Right atrium auricular region (tissue), 2 donors: ENCODE results near the gene B4GALT5. TPM values are rescaled to one million over a fixed set of nuclear protein-coding genes. Genes with fewer than 3 reads are reported as not detected.
"Not testable (repeated sequence)": the region's sequence is repeated elsewhere in the genome, so short reads cannot be mapped to it uniquely, and the experiment has no call there.

Source experiments
- DNase-seq: peaks from one replicate; pipeline ENCODE4 v3.0.0-alpha.2; 2019; ENCODE audit warnings: low spot score
- H3K27ac ChIP-seq, 2 donors: fragments of 200-600 bp; sonication (generic); 1 replicate in 1 of 2; 2 replicates in 1 of 2; pipeline ENCODE4 v1.5.1; 2016 to 2019
- H3K27me3 ChIP-seq, 2 donors: fragments of 200-600 bp; sonication (generic); one replicate each; pipeline versions ENCODE4 v1.5.1 to v1.6.0; 2017 to 2019
- H3K36me3 ChIP-seq: fragments of 200-600 bp; sonication (generic); one replicate; pipeline ENCODE4 v1.5.1; 2016
- H3K4me1 ChIP-seq, 2 donors: fragments of 200-600 bp; sonication (generic); one replicate each; pipeline versions ENCODE4 v1.5.1 to v1.6.0; 2017 to 2019
- H3K4me3 ChIP-seq, 2 donors: fragments of 200-600 bp; sonication (generic); 1 replicate in 1 of 2; 2 replicates in 1 of 2; pipeline ENCODE4 v1.5.1; 2017 to 2019; ENCODE audit warnings: mild to moderate bottlenecking in 1 of 2, moderate library complexity in 1 of 2
- H3K9me3 ChIP-seq, 2 donors: fragments of 200-600 bp; sonication (generic); one replicate each; pipeline ENCODE4 v1.5.1; 2019
- total RNA-seq, 2 donors: library from RNA; depleted of rRNA; stranded (reverse); fragments of >200 nt; gene quantifications; one replicate each; pipeline ENCODE4 v1.1.0, GENCODE V29; 2016
- TF ChIP-seq, protein P1 (sequence below), 2 donors: fragments of 200-600 bp; sonication (generic); IDR thresholded peaks; one replicate each; pipeline ENCODE4 v1.5.1; 2019; ENCODE audit warnings: antibody characterized with exemption in 2 of 2

The B4GALT5 gene
- total RNA-seq, 2 donors from 2014 or later, result 17.7 to 24.4 TPM

- H3K27ac ChIP-seq, result no peak overlapping the region
- no peak overlapping the region for H3K4me3 ChIP-seq
- H3K9me3 ChIP-seq, result no peaks in the 10 kb centered on the region
- DNase-seq, result no peak
- H3K27me3 ChIP-seq, result no peaks in the 10 kb centered on the region
- TF ChIP-seq, protein P1, sequence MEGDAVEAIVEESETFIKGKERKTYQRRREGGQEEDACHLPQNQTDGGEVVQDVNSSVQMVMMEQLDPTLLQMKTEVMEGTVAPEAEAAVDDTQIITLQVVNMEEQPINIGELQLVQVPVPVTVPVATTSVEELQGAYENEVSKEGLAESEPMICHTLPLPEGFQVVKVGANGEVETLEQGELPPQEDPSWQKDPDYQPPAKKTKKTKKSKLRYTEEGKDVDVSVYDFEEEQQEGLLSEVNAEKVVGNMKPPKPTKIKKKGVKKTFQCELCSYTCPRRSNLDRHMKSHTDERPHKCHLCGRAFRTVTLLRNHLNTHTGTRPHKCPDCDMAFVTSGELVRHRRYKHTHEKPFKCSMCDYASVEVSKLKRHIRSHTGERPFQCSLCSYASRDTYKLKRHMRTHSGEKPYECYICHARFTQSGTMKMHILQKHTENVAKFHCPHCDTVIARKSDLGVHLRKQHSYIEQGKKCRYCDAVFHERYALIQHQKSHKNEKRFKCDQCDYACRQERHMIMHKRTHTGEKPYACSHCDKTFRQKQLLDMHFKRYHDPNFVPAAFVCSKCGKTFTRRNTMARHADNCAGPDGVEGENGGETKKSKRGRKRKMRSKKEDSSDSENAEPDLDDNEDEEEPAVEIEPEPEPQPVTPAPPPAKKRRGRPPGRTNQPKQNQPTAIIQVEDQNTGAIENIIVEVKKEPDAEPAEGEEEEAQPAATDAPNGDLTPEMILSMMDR (IDR thresholded peaks at IDR 0.05), result no peak
- H3K36me3 ChIP-seq, result no peaks in the 10 kb centered on the region
- H3K4me1 ChIP-seq, result peaks cover 0 to 12% of the 10 kb centered on the region in 2 donors
Observed at GRCh38 chr20:49727894-49728885, 14.5 kb upstream of the B4GALT5 start.

DNA sequence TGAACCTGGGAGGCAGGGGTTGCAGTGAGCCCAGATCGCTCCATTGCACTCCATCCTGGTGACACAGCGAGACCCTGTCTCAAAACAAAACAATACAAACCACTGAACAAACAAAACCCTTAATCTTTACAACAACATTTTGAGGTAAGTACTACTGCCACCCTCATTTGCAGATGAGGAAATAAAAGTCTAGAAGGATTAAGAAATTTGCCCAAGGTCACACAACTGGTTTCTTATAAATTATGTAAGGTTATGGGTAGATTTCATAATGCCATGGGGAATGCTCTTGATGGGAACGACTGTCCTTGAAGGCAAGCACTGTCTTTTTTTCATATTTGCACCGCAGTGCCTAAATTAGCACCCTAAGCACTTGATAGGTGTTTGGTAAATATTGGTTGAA is 13.8 kb upstream of the B4GALT5 start:
- no peak overlapping the region for H3K4me3 ChIP-seq

GRCh38 chr20:49725694-49726093 is 12.0 kb upstream of the B4GALT5 start:
- DNase-seq, result no peak
- Histone ChIP-seq H3K4me1 (peaks cover 0 to 12% of the 10 kb centered on the region in 2 donors), H3K9me3 (no peaks in the 10 kb centered on the region), H3K36me3 (no peaks in the 10 kb centered on the region), H3K27ac (peak overlapping the region in 1 of 2 donors; percentile 59), H3K4me3 (no peak overlapping the region), H3K27me3 (no peaks in the 10 kb centered on the region)
- TF ChIP-seq, protein P1 (IDR thresholded peaks at IDR 0.05), result no peak

More for the DNA sequence above, 13.8 kb upstream of the B4GALT5 start:
- Histone ChIP-seq H3K27me3 (no peaks in the 10 kb centered on the region), H3K36me3 (no peaks in the 10 kb centered on the region), H3K27ac (no peak overlapping the region), H3K9me3 (no peaks in the 10 kb centered on the region), H3K4me1 (peaks cover 0 to 12% of the 10 kb centered on the region in 2 donors)
- DNase-seq, result no peak
- TF ChIP-seq, protein P1 (IDR thresholded peaks at IDR 0.05), result no peak

- H3K4me1 ChIP-seq, result peaks cover 0 to 12% of the 10 kb centered on the region in 2 donors
- not testable (repeated sequence) for H3K4me3 ChIP-seq, H3K36me3 ChIP-seq, H3K9me3 ChIP-seq, DNase-seq, H3K27me3 ChIP-seq
- peak overlapping the region in 1 of 2 donors; percentile 59 for H3K27ac ChIP-seq
Observed at GRCh38 chr20:49725224-49725606, 11.5 kb upstream of the B4GALT5 start.

GRCh38 chr20:49724408-49725223 is 10.9 kb upstream of the B4GALT5 start:
- H3K4me1 ChIP-seq, result peaks cover 0 to 12% of the 10 kb centered on the region in 2 donors
- peak overlapping the region; percentile 37 to 59 for H3K27ac ChIP-seq
- H3K4me3 ChIP-seq, result no peak overlapping the region
- peak; percentile 66 for DNase-seq
- TF ChIP-seq, protein P1 (IDR thresholded peaks at IDR 0.05), result no peak
- no peaks in the 10 kb centered on the region for H3K27me3 ChIP-seq
- H3K9me3 ChIP-seq, result no peaks in the 10 kb centered on the region
- no peaks in the 10 kb centered on the region for H3K36me3 ChIP-seq

DNA sequence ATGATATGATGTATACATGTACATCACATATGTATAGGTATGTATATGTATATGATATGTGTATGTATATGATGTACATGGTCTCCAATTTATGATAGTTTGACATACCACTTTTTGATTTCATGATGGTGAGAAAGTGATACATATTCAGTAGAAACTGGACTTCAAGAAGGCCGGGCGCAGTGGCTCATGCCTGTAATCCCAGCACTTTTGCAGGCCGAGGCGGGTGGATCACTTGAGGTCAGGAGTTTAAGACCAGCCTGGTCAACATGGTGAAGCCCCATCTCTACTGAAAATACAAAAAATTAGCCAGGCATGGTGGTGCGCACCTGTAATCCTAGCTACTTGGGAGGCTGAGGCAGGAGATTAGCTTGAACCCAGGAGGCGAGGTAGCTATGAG is 10.1 kb upstream of the B4GALT5 start:
- H3K27ac ChIP-seq, H3K36me3 ChIP-seq, H3K27me3 ChIP-seq, H3K9me3 ChIP-seq, DNase-seq, H3K4me3 ChIP-seq: not testable (repeated sequence)
- peaks cover 0 to 12% of the 10 kb centered on the region in 2 donors for H3K4me1 ChIP-seq

DNA sequence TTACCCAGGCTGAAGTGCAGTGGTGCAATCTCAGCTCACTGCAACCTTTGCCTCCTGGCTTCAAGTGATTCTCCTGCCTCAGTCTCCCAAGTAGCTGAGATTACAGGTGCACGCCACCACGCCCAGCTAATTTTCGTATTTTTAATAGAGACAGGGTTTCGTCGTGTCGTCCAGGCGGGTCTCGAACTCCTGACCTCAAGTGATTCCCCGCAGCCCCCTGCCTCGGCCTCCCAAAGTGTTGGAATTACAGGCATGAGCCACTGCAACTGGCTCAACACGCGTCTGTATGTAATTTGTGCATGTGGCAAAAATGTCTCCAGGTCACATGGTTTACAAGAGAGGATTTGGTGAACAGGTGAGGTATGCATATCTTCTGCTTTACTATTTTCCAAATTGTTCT is 7.6 kb upstream of the B4GALT5 start:
- not testable (repeated sequence) for H3K27me3 ChIP-seq, H3K36me3 ChIP-seq, H3K27ac ChIP-seq, DNase-seq, H3K4me3 ChIP-seq, H3K9me3 ChIP-seq
- peaks cover 0 to 12% of the 10 kb centered on the region in 2 donors for H3K4me1 ChIP-seq
